ENCODE data around the gene JAK1. TPM values are rescaled to one million over a fixed set of nuclear protein-coding genes. Genes with fewer than 3 reads are reported as not detected.

JAK1 gene
- total RNA-seq, 6 donors from 2014 or later = 156 to 191 (median 167) TPM

- no peak for TF ChIP-seq POLR2A (IDR thresholded peaks at IDR 0.05)
- TF ChIP-seq POLR2AphosphoS5 (IDR thresholded peaks at IDR 0.05) = no peak
- TF ChIP-seq EP300 (IDR thresholded peaks at IDR 0.05) = no peak
- no peak for TF ChIP-seq CTCF (IDR thresholded peaks at IDR 0.05)
- Histone ChIP-seq H3K27ac (no peak overlapping the region), H3K4me1 (peaks cover 11 to 42% (median 22%) of the 10 kb centered on the region in 4 donors), H3K9me3 (no peaks in the 10 kb centered on the region), H3K36me3 (no peaks in the 10 kb centered on the region), H3K27me3 (no peaks in the 10 kb centered on the region), H3K4me3 (no peak overlapping the region)
- no peak for DNase-seq
- WGBS, 2 donors = 92 to 93% methylated on average over 3 of the region's 3 CpGs
- no peak for ATAC-seq (ENCODE audit: low FRiP score in 2 of 2)
Observed at GRCh38 chr1:64906447-64906846, 59.9 kb downstream of the JAK1 start.

GRCh38 chr1:64903593-64903992, 62.8 kb downstream of the JAK1 start:
- no peak for DNase-seq
- Histone ChIP-seq H3K4me1 (peaks cover 4 to 44% (median 23%) of the 10 kb centered on the region in 4 donors), H3K4me3 (no peak overlapping the region), H3K36me3 (no peaks in the 10 kb centered on the region), H3K9me3 (no peaks in the 10 kb centered on the region), H3K27ac (no peak overlapping the region), H3K27me3 (no peaks in the 10 kb centered on the region)
- ATAC-seq (ENCODE audit: low FRiP score in 2 of 2) = no peak
- 40 to 58% methylated on average over 1 of the region's 1 CpG for WGBS, 2 donors
- no peak for TF ChIP-seq EP300 (IDR thresholded peaks at IDR 0.05)
- no peak for TF ChIP-seq POLR2A (IDR thresholded peaks at IDR 0.05)

GRCh38 chr1:64901663-64902062, 64.7 kb downstream of the JAK1 start:
- 94 to 96% methylated on average over 2 of the region's 2 CpGs for WGBS, 2 donors
- no peaks in the 10 kb centered on the region for H3K27me3 ChIP-seq
- H3K27ac ChIP-seq = no peak overlapping the region
- no peak overlapping the region for H3K4me3 ChIP-seq
- no peak for DNase-seq
- H3K4me1 ChIP-seq = peaks cover 18 to 51% (median 30%) of the 10 kb centered on the region in 4 donors
- H3K9me3 ChIP-seq = no peaks in the 10 kb centered on the region
- ATAC-seq (ENCODE audit: low FRiP score in 2 of 2) = no peak
- TF ChIP-seq POLR2AphosphoS5 (IDR thresholded peaks at IDR 0.05) = no peak
- TF ChIP-seq EP300 (IDR thresholded peaks at IDR 0.05) = no peak
- TF ChIP-seq POLR2A (IDR thresholded peaks at IDR 0.05) = no peak
- no peak for TF ChIP-seq CTCF (IDR thresholded peaks at IDR 0.05)
- H3K36me3 ChIP-seq = no peaks in the 10 kb centered on the region

GRCh38 chr1:64900916-64901315, 65.4 kb downstream of the JAK1 start:
- DNase-seq = no peak
- Histone ChIP-seq H3K4me1 (peaks cover 24 to 51% (median 34%) of the 10 kb centered on the region in 4 donors), H3K36me3 (no peaks in the 10 kb centered on the region), H3K27me3 (no peaks in the 10 kb centered on the region), H3K9me3 (no peaks in the 10 kb centered on the region), H3K27ac (no peak overlapping the region), H3K4me3 (no peak overlapping the region)
- ATAC-seq (ENCODE audit: low FRiP score in 2 of 2) = no peak
- no peak for TF ChIP-seq EP300 (IDR thresholded peaks at IDR 0.05)
- no peak for TF ChIP-seq CTCF (IDR thresholded peaks at IDR 0.05)
- 86 to 91% methylated on average over 2 of the region's 2 CpGs for whole genome bisulfite sequencing, 2 donors

GRCh38 chr1:64898107-64898861, 68.1 kb downstream of the JAK1 start:
- Histone ChIP-seq H3K4me1 (peaks cover 41 to 70% (median 50%) of the 10 kb centered on the region in 4 donors), H3K4me3 (no peak overlapping the region)
- TF ChIP-seq CTCF (IDR thresholded peaks at IDR 0.05) (no peak), POLR2AphosphoS5 (IDR thresholded peaks at IDR 0.05) (peak; percentile 75 to 85), POLR2A (IDR thresholded peaks at IDR 0.05) (peak in 1 of 4 donors; percentile 16), EP300 (IDR thresholded peaks at IDR 0.05) (peak in 2 of 4 donors; percentile 79 to 89)

More at GRCh38 chr1:64898107-64898861, 68.1 kb downstream of the JAK1 start:
- Histone ChIP-seq H3K27ac (peak overlapping the region; percentile 74 to 84 (median 78)), H3K27me3 (no peaks in the 10 kb centered on the region), H3K9me3 (no peaks in the 10 kb centered on the region), H3K36me3 (no peaks in the 10 kb centered on the region)
- WGBS, 2 donors = 10 to 12% methylated on average over 4 of the region's 4 CpGs
- ATAC-seq (ENCODE audit: low FRiP score in 2 of 2) = peak; percentile 91 to 96
- peak in 1 of 2 donors; percentile 94 for DNase-seq

Data from upper lobe of left lung (tissue), 6 donors.